Esophagus muscularis mucosa (tissue), 4 donors: ENCODE results near the gene IFT88. TPM values are rescaled to one million over a fixed set of nuclear protein-coding genes. Genes with fewer than 3 reads are reported as not detected.

Experiments used
- DNase-seq: peaks from one replicate; pipeline ENCODE4 v3.0.0-alpha.2; 2017; ENCODE audit errors: extremely low spot score
- H3K27ac ChIP-seq, 4 donors: fragments of 200-600 bp; sonication (generic); replicated peaks in 1 of 4; 1 replicate in 3 of 4; 2 replicates in 1 of 4; pipeline ENCODE4 v1.5.1; 2016 to 2019; ENCODE audit warnings: mild to moderate bottlenecking in 1 of 4
- H3K27me3 ChIP-seq, 4 donors: fragments of 200-600 bp; sonication (generic); one replicate each; pipeline versions ENCODE4 v1.5.1 to v1.6.0; 2016 to 2019
- H3K36me3 ChIP-seq, 4 donors: fragments of 200-600 bp; sonication (generic); one replicate each; pipeline ENCODE4 v1.5.1; 2016 to 2019
- H3K4me1 ChIP-seq, 4 donors: fragments of 200-600 bp; sonication (generic); one replicate each; pipeline ENCODE4 v1.5.1; 2016 to 2019
- H3K4me3 ChIP-seq, 4 donors: fragments of 200-600 bp; sonication (generic); 1 replicate in 2 of 4; 2 replicates in 2 of 4; pipeline ENCODE4 v1.5.1; 2016 to 2019; ENCODE audit warnings: mild to moderate bottlenecking in 4 of 4, moderate library complexity in 1 of 4
- H3K9me3 ChIP-seq, 4 donors: fragments of 200-600 bp; sonication (generic); 1 replicate in 3 of 4; 2 replicates in 1 of 4; pipeline ENCODE4 v1.5.1; 2016 to 2019
- CTCF ChIP-seq, 3 experiments: fragments of 200-600 bp in 2 of 3; fragments of 450-650 bp in 1 of 3; sonication (generic) in 2 of 3; IDR thresholded peaks; one replicate each; pipeline ENCODE4 v1.5.1; 2017 to 2019; ENCODE audit warnings: antibody characterized with exemption in 3 of 3, mild to moderate bottlenecking in 2 of 3, moderate library complexity in 1 of 3
- EP300 ChIP-seq: sonication (generic); formaldehyde crosslinking; IDR thresholded peaks from one replicate; pipeline ENCODE4 v1.6.1; 2017; ENCODE audit warnings: antibody characterized with exemption
- POLR2A ChIP-seq: fragments of 450-650 bp; IDR thresholded peaks from one replicate; pipeline ENCODE4 v1.6.1; 2017; ENCODE audit warnings: antibody characterized with exemption, moderate library complexity, mild to moderate bottlenecking, low read depth
- POLR2AphosphoS5 ChIP-seq, 2 donors: sonication (generic); formaldehyde crosslinking; IDR thresholded peaks; one replicate each; pipeline ENCODE4 v1.6.1; 2017; ENCODE audit warnings: antibody characterized with exemption in 2 of 2
- WGBS: methylation state at CpG from one replicate; pipeline ENCODE4 v1.1.5; 2018; 5-methylcytosine and 5-hydroxymethylcytosine counted together
- intact Hi-C: fragments of 100-400 bp; cut with DNase I; formaldehyde crosslinking; loops from one replicate; pipeline ENCODE4 v1.15.1; 2023
- total RNA-seq, 4 donors: library from RNA; depleted of rRNA; stranded (reverse); fragments of >200 nt; gene quantifications; one replicate each; pipeline versions ENCODE4 v1.1.0 to v1.2.1, GENCODE V29; 2016

Gene IFT88
- total RNA-seq, 4 donors from 2014 or later, result 10.4 to 13.7 (median 11.5) TPM

- DNase-seq, result no peak
- Histone ChIP-seq H3K27me3 (no peaks in the 10 kb centered on the region), H3K36me3 (no peaks in the 10 kb centered on the region), H3K27ac (peak overlapping the region; percentile 85 to 92 (median 89)), H3K4me3 (peak overlapping the region; percentile 95 to 100 (median 98)), H3K9me3 (no peaks in the 10 kb centered on the region), H3K4me1 (peaks cover 18 to 31% (median 24%) of the 10 kb centered on the region in 4 donors)
- TF ChIP-seq POLR2A (no peak), CTCF (IDR thresholded peaks at IDR 0.05) (no peak), POLR2AphosphoS5 (IDR thresholded peaks at IDR 0.05) (peak in 1 of 2 donors; percentile 5), EP300 (no peak)
- intact Hi-C loops, result loop anchor here (5.0 kb wide), 1 partner anchor 42 kb away; the partner anchor contains the start of gene IFT88
- 0% methylated on average over 21 of the region's 37 CpGs for WGBS
Observed at GRCh38 chr13:20525144-20525600, 41.8 kb upstream of the IFT88 start.

- TF ChIP-seq POLR2A (no peak), EP300 (peak; percentile 43), CTCF (IDR thresholded peaks at IDR 0.05) (no peak), POLR2AphosphoS5 (IDR thresholded peaks at IDR 0.05) (peak; percentile 61 to 66)
- DNase-seq, result no peak
- Histone ChIP-seq H3K27me3 (no peaks in the 10 kb centered on the region), H3K27ac (peak within 1 kb of the TSS; percentile 85 to 92 (median 89)), H3K4me1 (peaks cover 18 to 31% (median 24%) of the 10 kb centered on the region in 4 donors), H3K36me3 (no peaks in the 10 kb centered on the region), H3K9me3 (no peaks in the 10 kb centered on the region), H3K4me3 (peak within 1 kb of the TSS; percentile 95 to 100 (median 98))
- intact Hi-C loops, result loop anchor here (5.0 kb wide), 1 partner anchor 41 kb away; the partner anchor contains the start of gene IFT88
- under 1% methylated on average over 63 of the region's 89 CpGs for WGBS
Observed at GRCh38 chr13:20525601-20526544, 41.1 kb upstream of the IFT88 start, which contains the start of gene CRYL1. Gene CRYL1 (minus strand): TSS chr13:20525857. CDS start chr13:20525794, 63 bp downstream.

- TF ChIP-seq POLR2AphosphoS5 (IDR thresholded peaks at IDR 0.05), result no peak
- TF ChIP-seq CTCF (IDR thresholded peaks at IDR 0.05), result no peak
- no peak for TF ChIP-seq EP300
- TF ChIP-seq POLR2A, result no peak
- intact Hi-C loops, result loop anchor here (5.0 kb wide), 1 partner anchor 41 kb away; the partner anchor contains the start of gene IFT88
- no peak for DNase-seq
- no peaks in the 10 kb centered on the region for H3K36me3 ChIP-seq
- H3K4me3 ChIP-seq, result peak overlapping the region; percentile 95 to 100 (median 98)
- no peaks in the 10 kb centered on the region for H3K27me3 ChIP-seq
- peaks cover 18 to 31% (median 24%) of the 10 kb centered on the region in 4 donors for H3K4me1 ChIP-seq
- peak overlapping the region; percentile 85 to 92 (median 89) for H3K27ac ChIP-seq
- WGBS, result 57% methylated on average over 5 of the region's 6 CpGs
- no peaks in the 10 kb centered on the region for H3K9me3 ChIP-seq
Observed at GRCh38 chr13:20526664-20527063, 40.3 kb upstream of the IFT88 start.

- intact Hi-C loops, result loop anchor here (5.0 kb wide), 1 partner anchor 39 kb away; the partner anchor contains the start of gene IFT88
- Histone ChIP-seq H3K36me3 (no peaks in the 10 kb centered on the region), H3K27ac (no peak overlapping the region), H3K4me3 (no peak overlapping the region), H3K4me1 (peaks cover 18 to 29% (median 24%) of the 10 kb centered on the region in 4 donors), H3K27me3 (no peaks in the 10 kb centered on the region), H3K9me3 (no peaks in the 10 kb centered on the region)
- no peak for DNase-seq
- 95% methylated on average over 2 of the region's 2 CpGs for WGBS
- no peak for TF ChIP-seq POLR2AphosphoS5 (IDR thresholded peaks at IDR 0.05)
- TF ChIP-seq EP300, result no peak
- no peak for TF ChIP-seq POLR2A
- no peak for TF ChIP-seq CTCF (IDR thresholded peaks at IDR 0.05)
Observed at GRCh38 chr13:20528452-20528851, 38.5 kb upstream of the IFT88 start.
